AG04450 (cell line): ENCODE measurements around the gene VSTM5. TPM values are rescaled to one million over a fixed set of nuclear protein-coding genes. Genes with fewer than 3 reads are reported as not detected.

Experiments used
- CTCF ChIA-PET: fragments of 300-600, 350-600 bp; formaldehyde crosslinking; extraction: SDS; loops from one replicate; lab custom pipeline; 2022; ENCODE audit warnings: antibody characterized with exemption, inconsistent platforms; lab: Charles Lee
- POLR2A ChIA-PET: fragments of 350-600 bp; formaldehyde crosslinking; extraction: SDS; loops from one replicate; lab custom pipeline; 2021; ENCODE audit warnings: antibody characterized with exemption, inconsistent platforms; lab: Yijun Ruan, JAX
- DNase-seq: peaks from one replicate; pipeline ENCODE4 v3.0.0-alpha.2; 2011; ENCODE audit warnings: low read depth, low spot score
- H3K27ac ChIP-seq: one replicate; pipeline ENCODE4 v1.5.1; 2012; ENCODE audit warnings: low read depth, low read length, control low read depth
- H3K27me3 ChIP-seq: one replicate; pipeline ENCODE4 v1.6.0; 2012; ENCODE audit warnings: low read length; ENCODE audit not compliant: control insufficient read depth, insufficient read depth
- H3K4me3 ChIP-seq: 2 replicates; pipeline ENCODE4 v1.5.1; 2011; ENCODE audit warnings: mild to moderate bottlenecking, low read depth, low read length, control low read depth
- H3K9me3 ChIP-seq: 2 replicates; pipeline ENCODE4 v1.5.1; 2012; ENCODE audit warnings: low read length; ENCODE audit not compliant: control insufficient read depth, insufficient read depth
- CTCF ChIP-seq: IDR thresholded peaks from 2 replicates; pipeline ENCODE4 v1.5.1; 2011; ENCODE audit warnings: low read depth, low read length, control low read depth, inconsistent platforms
- polyA plus RNA-seq: library from polyadenylated mRNA; depleted of rRNA; stranded (reverse); fragments of >200 nt; gene quantifications from 2 replicates; pipeline ENCODE4 v1.2.3, GENCODE V29; 2011

VSTM5 gene
- polyA plus RNA-seq, 1 experiment: 0.57 TPM

GRCh38 chr11:93861808-93862207 is 11.4 kb upstream of the VSTM5 start:
- CTCF ChIA-PET: no interaction called here
- Histone ChIP-seq H3K27ac (no peak overlapping the region), H3K27me3 (peaks cover 9% of the 10 kb centered on the region), H3K9me3 (no peaks in the 10 kb centered on the region), H3K4me3 (no peak overlapping the region)
- no peak for TF ChIP-seq CTCF
- DNase-seq: no peak
- POLR2A ChIA-PET: no interaction called here

- H3K9me3 ChIP-seq: no peaks in the 10 kb centered on the region
- CTCF ChIA-PET: interaction anchor here (1.0 kb wide), 1 partner anchor 63 kb away, joined by 5 read pairs; no protein-coding TSS in a partner anchor
- no peak overlapping the region for H3K4me3 ChIP-seq
- POLR2A ChIA-PET: no interaction called here
- no peak overlapping the region for H3K27ac ChIP-seq
- DNase-seq: no peak
- no peak for TF ChIP-seq CTCF
- peaks cover 4% of the 10 kb centered on the region for H3K27me3 ChIP-seq
These were observed 7.8 kb upstream of the VSTM5 start for GRCh38 chr11:93858121-93858775.

- H3K27ac ChIP-seq: no peak overlapping the region
- H3K9me3 ChIP-seq: no peaks in the 10 kb centered on the region
- H3K4me3 ChIP-seq: no peak overlapping the region
- POLR2A ChIA-PET: no interaction called here
- H3K27me3 ChIP-seq: peaks cover 4% of the 10 kb centered on the region
- TF ChIP-seq CTCF: no peak
- CTCF ChIA-PET: no interaction called here
- DNase-seq: no peak
These were observed 7.1 kb upstream of the VSTM5 start for GRCh38 chr11:93857413-93858120.

GRCh38 chr11:93852242-93852641 is 1.8 kb upstream of the VSTM5 start:
- CTCF ChIA-PET: no interaction called here
- Histone ChIP-seq H3K27me3 (no peaks in the 10 kb centered on the region), H3K27ac (no peak overlapping the region), H3K4me3 (no peak overlapping the region), H3K9me3 (no peaks in the 10 kb centered on the region)
- no peak for TF ChIP-seq CTCF
- POLR2A ChIA-PET: no interaction called here
- no peak for DNase-seq
